ENCODE results near the gene PLB1.
"Not testable (repeated sequence)": the region's sequence is repeated elsewhere in the genome, so short reads cannot be mapped to it uniquely, and the experiment has no call there.

PLB1 gene

GRCh38 chr2:28652217-28652616, 156.4 kb downstream of the PLB1 start:
- no peak for DNase-seq

GRCh38 chr2:28653892-28654662, 158.2 kb downstream of the PLB1 start:
- DNase-seq, result no peak

GRCh38 chr2:28654663-28655320, 158.9 kb downstream of the PLB1 start:
- no peak for DNase-seq

- DNase-seq, result peak; percentile 32 to 40
Observed at GRCh38 chr2:28656937-28657615, 161.2 kb downstream of the PLB1 start.

- DNase-seq, result no peak
Observed at GRCh38 chr2:28658369-28658768, 162.5 kb downstream of the PLB1 start.

GRCh38 chr2:28659127-28659526, 163.3 kb downstream of the PLB1 start:
- DNase-seq, result no peak

- no peak for DNase-seq
Observed at GRCh38 chr2:28661589-28662001, 165.7 kb downstream of the PLB1 start.

- DNase-seq, result no peak
Observed at GRCh38 chr2:28662044-28662443, 166.2 kb downstream of the PLB1 start.

- no peak for DNase-seq
Observed at GRCh38 chr2:28662468-28663181, 166.8 kb downstream of the PLB1 start.

GRCh38 chr2:28663359-28663758, 167.5 kb downstream of the PLB1 start:
- no peak for DNase-seq

- DNase-seq, result no peak
Observed at GRCh38 chr2:28664120-28664842, 168.4 kb downstream of the PLB1 start.

GRCh38 chr2:28665041-28665704, 169.3 kb downstream of the PLB1 start:
- DNase-seq, result no peak

- not testable (repeated sequence) for DNase-seq
Observed at GRCh38 chr2:28665811-28666377, 170.0 kb downstream of the PLB1 start.

- no peak for DNase-seq
Observed at GRCh38 chr2:28666496-28667184, 170.8 kb downstream of the PLB1 start.

- no peak for DNase-seq
Observed at GRCh38 chr2:28667261-28667660, 171.4 kb downstream of the PLB1 start.

- no peak for DNase-seq
Observed at GRCh38 chr2:28668106-28668814, 172.4 kb downstream of the PLB1 start.

GRCh38 chr2:28668880-28669279, 173.0 kb downstream of the PLB1 start:
- DNase-seq, result no peak

- no peak for DNase-seq
Observed at GRCh38 chr2:28670856-28671255, 175.0 kb downstream of the PLB1 start.

GRCh38 chr2:28673338-28673737, 177.5 kb downstream of the PLB1 start:
- no peak for DNase-seq

GRCh38 chr2:28674062-28674712, 178.3 kb downstream of the PLB1 start:
- no peak for DNase-seq

Measured in activated T-cell treated with anti-CD3 and anti-CD28 coated beads, Interleukin-2, amount 50 U/mL, for 48 hours (primary cell).